Caco-2 (cell line): ENCODE measurements around the gene FNIP1. TPM values are rescaled to one million over a fixed set of nuclear protein-coding genes. Genes with fewer than 3 reads are reported as not detected.
"Not testable (repeated sequence)": the region's sequence is repeated elsewhere in the genome, so short reads cannot be mapped to it uniquely, and the experiment has no call there.

ENCODE experiments used
- BruUV-seq: library from RNA; stranded (reverse); fragments of 400-500 nt; replicated peaks from 2 replicates; lab custom pipeline; 2021; lab: Mats Ljungman, UMichigan
- CTCF ChIA-PET: fragments of 300-600 bp; sonication (Branson Sonifier 250); formaldehyde crosslinking; loops from one replicate; lab custom pipeline; 2022; ENCODE audit warnings: antibody characterized with exemption; lab: Charles Lee
- POLR2A ChIA-PET: fragments of 300-600 bp; sonication (Branson Sonifier 250); formaldehyde crosslinking; loops from one replicate; lab custom pipeline; 2022; ENCODE audit warnings: antibody characterized with exemption; lab: Charles Lee
- DNase-seq, 2 experiments: peaks; one replicate each; pipeline versions ENCODE4 v3.0.0 to v3.0.0-alpha.2; 2020 to 2022
- H3K27me3 ChIP-seq: replicated peaks from 2 replicates; pipeline ENCODE4 v1.6.0; 2011; ENCODE audit warnings: low read length; ENCODE audit not compliant: control insufficient read depth, insufficient read depth
- H3K36me3 ChIP-seq: 2 replicates; pipeline ENCODE4 v1.5.1; 2011; ENCODE audit warnings: low read length; ENCODE audit not compliant: control insufficient read depth, insufficient read depth
- H3K4me1 ChIP-seq: fragments of 250-450 bp; sonication (Bioruptor Pico); 2 replicates; pipeline ENCODE4 v1.5.1; 2020; ENCODE audit warnings: mild to moderate bottlenecking
- H3K4me3 ChIP-seq: 2 replicates; pipeline ENCODE4 v1.5.1; 2011; ENCODE audit warnings: low read depth, mild to moderate bottlenecking, control low read depth, low read length
- H3K9me3 ChIP-seq: fragments of 250-450 bp; sonication (Bioruptor Pico); 2 replicates; pipeline ENCODE4 v1.5.1; 2020; ENCODE audit warnings: mild to moderate bottlenecking, moderate library complexity
- H3K27ac Mint-ChIP-seq: one replicate; pipeline ENCODE4 v1.8.0; 2022; ENCODE audit warnings: mixed read lengths; ENCODE audit not compliant: unreplicated experiment
- H3K27me3 Mint-ChIP-seq: one replicate; pipeline ENCODE4 v1.8.0; 2022; ENCODE audit warnings: mixed read lengths; ENCODE audit not compliant: insufficient read depth, unreplicated experiment
- H3K36me3 Mint-ChIP-seq: one replicate; pipeline ENCODE4 v1.8.0; 2022; ENCODE audit warnings: mild to moderate bottlenecking, mixed read lengths; ENCODE audit not compliant: insufficient read depth, unreplicated experiment
- H3K4me1 Mint-ChIP-seq: one replicate; pipeline ENCODE4 v1.8.0; 2022; ENCODE audit warnings: low read depth, mixed read lengths; ENCODE audit not compliant: unreplicated experiment
- H3K4me3 Mint-ChIP-seq: one replicate; pipeline ENCODE4 v1.8.0; 2022; ENCODE audit warnings: mild to moderate bottlenecking, moderate library complexity, mixed read lengths; ENCODE audit not compliant: unreplicated experiment
- H3K9me3 Mint-ChIP-seq: one replicate; pipeline ENCODE4 v1.8.0; 2022; ENCODE audit warnings: mixed read lengths; ENCODE audit not compliant: unreplicated experiment
- CTCF ChIP-seq, 2 experiments: fragments of 200-600 bp in 1 of 2; IDR thresholded peaks; 1 replicate in 1 of 2; 2 replicates in 1 of 2; pipeline versions ENCODE4 v1.5.1 to v1.8.0; 2011 to 2022; ENCODE audit warnings: antibody characterized with exemption in 1 of 2, control low read depth in 1 of 2, inconsistent platforms in 1 of 2, low read depth in 1 of 2, low read length in 1 of 2, mild to moderate bottlenecking in 1 of 2, moderate library complexity in 1 of 2; ENCODE audit not compliant: insufficient read depth in 1 of 2, severe bottlenecking in 1 of 2, unreplicated experiment in 1 of 2
- intact Hi-C: fragments of 100-400 bp; cut with micrococcal nuclease; formaldehyde crosslinking; loops from one replicate; pipeline ENCODE4 v1.10.0; 2022; ENCODE audit not compliant: unreplicated experiment
- total RNA-seq: library from RNA; stranded (reverse); gene quantifications from 2 replicates; pipeline ENCODE4 v1.2.3, GENCODE V29; 2022

FNIP1 gene
- total RNA-seq, 1 experiment from 2014 or later = 45.0 TPM

DNA sequence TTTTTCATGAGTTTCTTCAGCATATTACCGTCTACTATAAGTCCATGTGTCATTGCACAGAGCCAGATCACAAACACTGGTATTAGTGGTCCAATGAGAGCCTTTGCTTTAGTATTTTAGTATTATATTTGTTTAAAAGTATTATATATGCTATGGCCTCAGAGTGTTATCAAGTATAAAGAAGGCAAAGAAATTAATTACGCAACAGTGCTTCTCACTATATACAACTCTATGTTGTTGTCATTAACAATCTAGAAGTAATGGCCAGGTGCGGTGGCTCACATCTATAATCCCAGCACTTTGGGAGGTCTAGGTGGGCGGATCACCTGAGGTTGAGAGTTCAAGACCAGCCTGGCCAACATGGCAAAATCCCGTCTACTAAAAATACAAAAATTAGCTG lies 114.6 kb downstream of the FNIP1 start:
- no peaks in the 10 kb centered on the region for H3K9me3 Mint-ChIP-seq
- H3K9me3 ChIP-seq = no peaks in the 10 kb centered on the region
- intact Hi-C loops = no loop called here
- peaks cover 26% of the 10 kb centered on the region for H3K36me3 Mint-ChIP-seq
- POLR2A ChIA-PET = no interaction called here
- H3K4me1 Mint-ChIP-seq = no peaks in the 10 kb centered on the region
- H3K27me3 Mint-ChIP-seq = no peaks in the 10 kb centered on the region
- no peaks in the 10 kb centered on the region for H3K27me3 ChIP-seq
- BruUV-seq = no TSS peak
- no peaks in the 10 kb centered on the region for H3K4me1 ChIP-seq
- H3K4me3 Mint-ChIP-seq = no peak overlapping the region
- H3K4me3 ChIP-seq = no peak overlapping the region
- no peaks in the 10 kb centered on the region; the same call in 1 of the 2 replicates for H3K36me3 ChIP-seq
- no peak for DNase-seq
- no peak for TF ChIP-seq CTCF (IDR thresholded peaks at IDR 0.05; ENCODE audit: insufficient read depth in 1 of 2, low read depth in 1 of 2, low read length in 1 of 2, severe bottlenecking in 1 of 2, unreplicated experiment in 1 of 2)
- CTCF ChIA-PET = no interaction called here
- H3K27ac Mint-ChIP-seq = no peak overlapping the region

- Histone ChIP-seq H3K4me1 (no peaks in the 10 kb centered on the region), H3K9me3 (no peaks in the 10 kb centered on the region), H3K27me3 (no peaks in the 10 kb centered on the region), H3K36me3 (peaks cover 2% of the 10 kb centered on the region), H3K4me3 (no peak overlapping the region)
- TF ChIP-seq CTCF (IDR thresholded peaks at IDR 0.05; ENCODE audit: insufficient read depth in 1 of 2, low read depth in 1 of 2, low read length in 1 of 2, severe bottlenecking in 1 of 2, unreplicated experiment in 1 of 2) = no peak
- POLR2A ChIA-PET = no interaction called here
- peaks cover 49% of the 10 kb centered on the region for H3K36me3 Mint-ChIP-seq
- no peaks in the 10 kb centered on the region for H3K27me3 Mint-ChIP-seq
- H3K27ac Mint-ChIP-seq = no peak overlapping the region
- H3K9me3 Mint-ChIP-seq = no peaks in the 10 kb centered on the region
- DNase-seq = no peak
- H3K4me1 Mint-ChIP-seq = no peaks in the 10 kb centered on the region
- BruUV-seq = no TSS peak
- CTCF ChIA-PET = interaction anchor here (1.3 kb wide), 1 partner anchor 91 kb away, joined by 3 read pairs; no protein-coding TSS in a partner anchor
- intact Hi-C loops = no loop called here
- H3K4me3 Mint-ChIP-seq = no peak overlapping the region
Observed at GRCh38 chr5:131679911-131680310, 116.9 kb downstream of the FNIP1 start.

- intact Hi-C loops, H3K4me3 Mint-ChIP-seq, H3K27ac Mint-ChIP-seq, H3K4me1 Mint-ChIP-seq, CTCF ChIA-PET, H3K36me3 ChIP-seq, H3K27me3 Mint-ChIP-seq, DNase-seq, H3K9me3 Mint-ChIP-seq, H3K9me3 ChIP-seq, H3K4me1 ChIP-seq, BruUV-seq, H3K4me3 ChIP-seq, H3K27me3 ChIP-seq, POLR2A ChIA-PET: not testable (repeated sequence)
- H3K36me3 Mint-ChIP-seq = peaks cover 57% of the 10 kb centered on the region
Observed at GRCh38 chr5:131678273-131678672, 118.5 kb downstream of the FNIP1 start.

- H3K27ac Mint-ChIP-seq = no peak overlapping the region
- no peaks in the 10 kb centered on the region for H3K4me1 Mint-ChIP-seq
- Histone ChIP-seq H3K4me1 (no peaks in the 10 kb centered on the region), H3K36me3 (peaks cover 3% of the 10 kb centered on the region), H3K4me3 (no peak overlapping the region), H3K27me3 (no peaks in the 10 kb centered on the region), H3K9me3 (no peaks in the 10 kb centered on the region)
- no peak for DNase-seq
- peaks cover 63% of the 10 kb centered on the region for H3K36me3 Mint-ChIP-seq
- no peaks in the 10 kb centered on the region for H3K9me3 Mint-ChIP-seq
- no peak overlapping the region for H3K4me3 Mint-ChIP-seq
- intact Hi-C loops = no loop called here
- CTCF ChIA-PET = no interaction called here
- BruUV-seq = no TSS peak
- H3K27me3 Mint-ChIP-seq = no peaks in the 10 kb centered on the region
- no peak for TF ChIP-seq CTCF (IDR thresholded peaks at IDR 0.05; ENCODE audit: insufficient read depth in 1 of 2, low read depth in 1 of 2, low read length in 1 of 2, severe bottlenecking in 1 of 2, unreplicated experiment in 1 of 2)
- POLR2A ChIA-PET = no interaction called here
Observed at GRCh38 chr5:131677115-131677514, 119.7 kb downstream of the FNIP1 start.
